Measurements from ENCODE around the gene SLC7A14.

GRCh38 chr3:170579646-170580045, 6.2 kb downstream of the SLC7A14 start:
- TF ChIP-seq CTCF (IDR thresholded peaks at IDR 0.05; ENCODE audit: low read length), result no peak
- no peak for TF ChIP-seq EZH2phosphoT487 (IDR thresholded peaks at IDR 0.05; ENCODE audit: low read length)
- TF ChIP-seq EZH2 (optimal IDR thresholded peaks at IDR 0.05; ENCODE audit: low read depth, low read length), result no peak
